Loucy (cell line): ENCODE data around the gene C17orf107.

Source experiments
- H2AFZ ChIP-seq: fragments of 200-600 bp; sonication (generic); 2 replicates; pipeline ENCODE4 v1.6.0; 2016; ENCODE audit warnings: antibody characterized with exemption, mild to moderate bottlenecking, low read length, moderate library complexity
- H3F3A ChIP-seq: fragments of 200-600 bp; 2 replicates; pipeline ENCODE4 v1.6.0; 2016; ENCODE audit warnings: antibody characterized with exemption, low read depth, mild to moderate bottlenecking
- H3K27me3 ChIP-seq: fragments of 200-600 bp; sonication (generic); 2 replicates; pipeline ENCODE4 v1.6.1; 2014; ENCODE audit warnings: low read length, mild to moderate bottlenecking; ENCODE audit not compliant: insufficient read depth, poor library complexity, severe bottlenecking
- H3K36me3 ChIP-seq: fragments of 200-600 bp; sonication (generic); 2 replicates; pipeline ENCODE4 v1.6.1; 2016; ENCODE audit warnings: low read length; ENCODE audit not compliant: insufficient read depth
- H3K4me1 ChIP-seq: fragments of 200-600 bp; sonication (generic); 2 replicates; pipeline ENCODE4 v1.5.1; 2014; ENCODE audit warnings: low read length, mild to moderate bottlenecking; ENCODE audit not compliant: insufficient read depth, poor library complexity, severe bottlenecking
- H3K4me2 ChIP-seq: fragments of 200-600 bp; sonication (generic); 2 replicates; pipeline ENCODE4 v1.6.0; 2014; ENCODE audit warnings: antibody characterized with exemption, low read length, low read depth, mild to moderate bottlenecking; ENCODE audit not compliant: poor library complexity, severe bottlenecking
- H3K4me3 ChIP-seq: fragments of 200-600 bp; sonication (generic); 2 replicates; pipeline ENCODE4 v1.5.1; 2014; ENCODE audit warnings: low read length, mild to moderate bottlenecking, mixed read lengths; ENCODE audit not compliant: poor library complexity, severe bottlenecking
- H3K79me2 ChIP-seq: fragments of 200-600 bp; sonication (generic); 2 replicates; pipeline ENCODE4 v1.6.1; 2014; ENCODE audit warnings: low read length; ENCODE audit not compliant: insufficient read depth
- H3K9ac ChIP-seq: fragments of 200-600 bp; sonication (generic); 2 replicates; pipeline ENCODE4 v1.6.0; 2014; ENCODE audit warnings: mild to moderate bottlenecking, low read depth, low read length, moderate library complexity; ENCODE audit not compliant: poor library complexity, severe bottlenecking
- H3K9me2 ChIP-seq: fragments of 200-600 bp; sonication (generic); replicated peaks from 2 replicates; pipeline ENCODE4 v1.6.1; 2016; ENCODE audit warnings: low read depth, low read length, mixed read lengths
- H3K9me3 ChIP-seq: fragments of 200-600 bp; sonication (generic); 2 replicates; pipeline ENCODE4 v1.6.1; 2014; ENCODE audit warnings: mild to moderate bottlenecking, antibody characterized with exemption, low read length, low read depth; ENCODE audit not compliant: insufficient read depth
- H4K20me1 ChIP-seq: fragments of 200-600 bp; sonication (generic); 2 replicates; pipeline ENCODE4 v1.6.0; 2014; ENCODE audit warnings: antibody characterized with exemption, low read length, mild to moderate bottlenecking; ENCODE audit not compliant: insufficient read depth, poor library complexity, severe bottlenecking
- EZH2phosphoT487 ChIP-seq: fragments of 200-600 bp; IDR thresholded peaks from 2 replicates; pipeline ENCODE4 v1.6.1; 2018; ENCODE audit warnings: antibody characterized with exemption, mild to moderate bottlenecking, moderate library complexity, borderline replicate concordance
- TF ChIP-seq, protein P1 (sequence below): fragments of 200-600 bp; sonication (generic); conservative IDR thresholded peaks from 2 replicates; pipeline ENCODE4 v1.5.1; 2014; ENCODE audit warnings: mild to moderate bottlenecking, antibody characterized with exemption, low read length

The C17orf107 gene

DNA sequence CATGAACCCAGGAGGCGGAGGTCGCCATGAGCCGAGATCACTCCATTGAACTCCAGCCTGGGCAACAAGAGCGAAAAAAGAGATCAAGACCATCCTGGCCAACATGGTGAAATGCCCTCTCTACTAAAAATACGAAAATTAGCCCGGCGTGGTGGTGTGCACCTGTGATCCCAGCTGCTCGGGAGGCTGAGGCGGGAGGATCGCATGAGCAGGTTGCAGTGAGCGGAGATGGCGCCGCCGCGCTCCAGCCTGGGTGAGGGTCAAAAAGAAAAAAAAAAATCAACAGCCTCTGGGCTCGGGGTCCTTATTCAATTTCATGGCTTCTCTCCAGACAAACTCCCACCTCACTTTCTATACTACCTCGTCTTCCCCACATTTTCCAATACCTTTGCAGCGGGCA lies 29.5 kb downstream of the C17orf107 start:
- Histone ChIP-seq H3K9ac (no peak overlapping the region), H3K27me3 (no peaks in the 10 kb centered on the region), H3K4me1 (peaks cover 10% of the 10 kb centered on the region), H3K36me3 (no peaks in the 10 kb centered on the region), H2AFZ (no peak overlapping the region), H3K79me2 (no peaks in the 10 kb centered on the region), H4K20me1 (no peaks in the 10 kb centered on the region), H3K9me2 (no peaks in the 10 kb centered on the region), H3K4me2 (no peak overlapping the region), H3K9me3 (no peaks in the 10 kb centered on the region), H3K4me3 (no peak overlapping the region), H3F3A (no peaks in the 10 kb centered on the region)
- TF ChIP-seq, protein P1, sequence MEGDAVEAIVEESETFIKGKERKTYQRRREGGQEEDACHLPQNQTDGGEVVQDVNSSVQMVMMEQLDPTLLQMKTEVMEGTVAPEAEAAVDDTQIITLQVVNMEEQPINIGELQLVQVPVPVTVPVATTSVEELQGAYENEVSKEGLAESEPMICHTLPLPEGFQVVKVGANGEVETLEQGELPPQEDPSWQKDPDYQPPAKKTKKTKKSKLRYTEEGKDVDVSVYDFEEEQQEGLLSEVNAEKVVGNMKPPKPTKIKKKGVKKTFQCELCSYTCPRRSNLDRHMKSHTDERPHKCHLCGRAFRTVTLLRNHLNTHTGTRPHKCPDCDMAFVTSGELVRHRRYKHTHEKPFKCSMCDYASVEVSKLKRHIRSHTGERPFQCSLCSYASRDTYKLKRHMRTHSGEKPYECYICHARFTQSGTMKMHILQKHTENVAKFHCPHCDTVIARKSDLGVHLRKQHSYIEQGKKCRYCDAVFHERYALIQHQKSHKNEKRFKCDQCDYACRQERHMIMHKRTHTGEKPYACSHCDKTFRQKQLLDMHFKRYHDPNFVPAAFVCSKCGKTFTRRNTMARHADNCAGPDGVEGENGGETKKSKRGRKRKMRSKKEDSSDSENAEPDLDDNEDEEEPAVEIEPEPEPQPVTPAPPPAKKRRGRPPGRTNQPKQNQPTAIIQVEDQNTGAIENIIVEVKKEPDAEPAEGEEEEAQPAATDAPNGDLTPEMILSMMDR: no peak
- no peak for TF ChIP-seq EZH2phosphoT487

DNA sequence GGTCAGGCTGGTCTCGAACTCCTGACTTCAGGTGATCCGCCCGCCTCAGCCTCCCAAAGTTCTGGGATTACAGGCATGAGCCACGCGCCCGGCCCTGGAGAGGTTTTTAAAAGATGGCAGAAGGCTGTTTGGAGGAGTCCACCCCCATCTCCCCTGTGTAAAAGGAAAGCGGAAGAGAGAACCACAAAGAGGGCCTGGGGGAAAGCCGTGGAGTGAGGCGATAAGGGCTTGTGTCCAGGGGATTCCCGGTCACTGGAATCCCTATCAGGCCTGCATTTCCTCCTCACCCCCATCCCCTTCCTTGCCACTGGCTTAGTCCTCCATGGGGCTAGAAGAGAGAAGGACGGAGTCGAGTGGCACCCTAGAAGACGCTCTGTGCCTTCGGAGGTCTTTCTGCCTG lies 32.6 kb downstream of the C17orf107 start, which contains the start of gene GP1BA:
Gene GP1BA (plus strand): TSS at position 315 of the 400 bp plus-strand sequence. CDS start 328 bp downstream, outside the sequence.
- H2AFZ ChIP-seq: no peak within 1 kb of the TSS

GRCh38 chr17:4932756-4933155 lies 33.4 kb downstream of the C17orf107 start:
- H3K4me3 ChIP-seq: no peak overlapping the region
- H3K79me2 ChIP-seq: peaks cover 14% of the 10 kb centered on the region; the same call in 1 of the 2 replicates
- H3K9me2 ChIP-seq: no peaks in the 10 kb centered on the region
- no peaks in the 10 kb centered on the region for H3K27me3 ChIP-seq
- peaks cover 38% of the 10 kb centered on the region for H3K4me1 ChIP-seq
- peaks cover 6% of the 10 kb centered on the region; the same call in 1 of the 2 replicates for H3F3A ChIP-seq
- H3K36me3 ChIP-seq: no peaks in the 10 kb centered on the region
- H4K20me1 ChIP-seq: no peaks in the 10 kb centered on the region
- no peak overlapping the region for H2AFZ ChIP-seq
- H3K9ac ChIP-seq: no peak overlapping the region
- no peak overlapping the region for H3K4me2 ChIP-seq
- TF ChIP-seq EZH2phosphoT487: no peak
- TF ChIP-seq, protein P1: no peak
- H3K9me3 ChIP-seq: no peaks in the 10 kb centered on the region

More for the DNA sequence above, 32.6 kb downstream of the C17orf107 start, which contains the start of gene GP1BA:
- Histone ChIP-seq H4K20me1 (no peaks in the 10 kb centered on the region), H3K36me3 (no peaks in the 10 kb centered on the region), H3K4me2 (peak within 1 kb of the TSS; percentile 80), H3K4me1 (peaks cover 32% of the 10 kb centered on the region), H3K9me3 (no peaks in the 10 kb centered on the region), H3K4me3 (no peak within 1 kb of the TSS), H3K27me3 (no peaks in the 10 kb centered on the region), H3K9ac (peak within 1 kb of the TSS; percentile 52), H3K79me2 (peaks cover 7% of the 10 kb centered on the region; the same call in 1 of the 2 replicates), H3K9me2 (no peaks in the 10 kb centered on the region), H3F3A (peaks cover 6% of the 10 kb centered on the region; the same call in 1 of the 2 replicates)
- TF ChIP-seq, protein P1: no peak
- no peak for TF ChIP-seq EZH2phosphoT487
